Ovary (tissue), 9 donors: ENCODE measurements around the gene C1orf116. TPM values are rescaled to one million over a fixed set of nuclear protein-coding genes. Genes with fewer than 3 reads are reported as not detected.

Experiments
- DNase-seq, 5 donors: peaks; one replicate each; pipeline ENCODE4 v3.0.0-alpha.2; 2019 to 2020
- H3K27ac ChIP-seq, 2 donors: fragments of 200-600 bp; one replicate each; pipeline versions ENCODE4 v1.5.1 to v1.8.0; 2019 to 2022
- H3K27me3 ChIP-seq: fragments of 200-600 bp; one replicate; pipeline ENCODE4 v1.8.0; 2022
- H3K36me3 ChIP-seq: fragments of 200-600 bp; sonication (generic); one replicate; pipeline ENCODE4 v1.5.1; 2019
- H3K4me1 ChIP-seq: one replicate; pipeline ENCODE4 v1.8.1; 2013; ENCODE audit warnings: mild to moderate bottlenecking, moderate library complexity; ENCODE audit not compliant: insufficient read depth
- H3K4me3 ChIP-seq: fragments of 200-600 bp; sonication (generic); one replicate; pipeline ENCODE4 v1.5.1; 2017
- H3K9me3 ChIP-seq, 2 donors: fragments of 200-600 bp in 1 of 2; sonication (generic) in 1 of 2; one replicate each; pipeline versions ENCODE4 v1.5.1 to v1.8.1; 2013 to 2019; ENCODE audit warnings: mild to moderate bottlenecking in 1 of 2, moderate library complexity in 1 of 2
- EP300 ChIP-seq: sonication (generic); formaldehyde crosslinking; IDR thresholded peaks from one replicate; pipeline ENCODE4 v1.6.1; 2017; ENCODE audit warnings: antibody characterized with exemption
- POLR2A ChIP-seq: fragments of 450-650 bp; IDR thresholded peaks from one replicate; pipeline ENCODE4 v1.6.1; 2017; ENCODE audit warnings: antibody characterized with exemption, mild to moderate bottlenecking, moderate library complexity
- WGBS, 3 donors: extraction: QIAGEN DNeasy Blood & Tissue Kit in 1 of 3; methylation state at CpG; one replicate each; pipeline versions ENCODE4 v1.1.5 to v1.1.7; 2013 to 2017; 5-methylcytosine and 5-hydroxymethylcytosine counted together
- intact Hi-C, 4 donors: fragments of 100-400 bp; cut with DNase I; formaldehyde crosslinking; loops; one replicate each; pipeline versions ENCODE4 v1.11.0 to v1.15.1; 2022 to 2023
- polyA plus RNA-seq, 2 donors: library from polyadenylated mRNA; stranded (reverse); fragments of 200-250 nt in 1 of 2; fragments of 350-450 nt in 1 of 2; fragmentation: Illumina TruSeq in 1 of 2; extraction: RNeasy Lipid Tissue Mini Kit (QIAGEN cat#74804) in 1 of 2; gene quantifications; one replicate each; pipeline ENCODE4 v1.2.3, GENCODE V29; 2013 to 2014
- total RNA-seq, 7 donors: library from RNA; depleted of rRNA in 2 of 7; stranded (reverse); fragments of >200 nt in 2 of 7; fragmentation: NEBNext Ultra II Directional in 3 of 7; extraction: Animal tissue kit (Norgen Biotek cat#: 25700) in 3 of 7; gene quantifications; one replicate each; pipeline versions ENCODE4 v1.1.0 to v1.2.4, GENCODE V29; 2016 to 2023
- TF ChIP-seq, protein P1 (sequence below), 3 donors: fragments of 450-650 bp in 2 of 3; fragments of 200-600 bp in 1 of 3; IDR thresholded peaks; one replicate each; pipeline versions ENCODE4 v1.5.1 to v1.8.0; 2016 to 2022; ENCODE audit warnings: antibody characterized with exemption in 3 of 3, mild to moderate bottlenecking in 1 of 3
- donor health status: DM: no; HTN: no; CAD: no; lungs with moderate emphysema.
- donor health status: DM: no; HTN: no; CAD: no.
- donor health status: Bipolar disorder and iron deficiency.
- donor health status: DM: yes; HTN: yes; CAD: no.
- donor health status: DM: no; HTN: no; CAD: no.
- donor health status: DM: yes; HTN: yes; CAD: no.

The C1orf116 gene
- total and polyA plus RNA-seq, 9 donors, result 0.02 to 1.6 (median 0.36) TPM; not detected in 2

DNA sequence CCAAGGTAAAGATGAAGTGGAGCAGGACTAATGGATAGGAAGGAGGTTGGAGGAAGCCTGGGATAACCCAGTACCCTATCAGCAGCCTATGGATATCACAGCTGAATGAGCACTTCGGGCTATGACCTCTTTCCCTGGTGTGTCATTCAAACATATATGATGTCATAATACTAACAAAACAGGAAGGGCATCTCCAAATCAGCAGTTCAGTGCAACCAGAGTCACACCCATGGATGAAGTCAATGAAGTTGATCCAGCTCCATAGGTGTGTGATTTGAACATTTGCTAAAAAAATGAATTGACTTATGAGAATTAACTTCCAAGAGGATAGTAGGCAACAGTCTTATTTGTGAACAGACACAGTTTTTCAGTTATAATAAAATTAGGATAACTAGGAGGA is 1.7 kb upstream of the C1orf116 start:
- DNase-seq, result no peak
- no peak overlapping the region for H3K27ac ChIP-seq
- WGBS, 3 donors, result 76 to 94% (median 88%) methylated on average over 1 of the region's 1 CpG
- H3K4me3 ChIP-seq, result no peak overlapping the region
- intact Hi-C loops, result no loop called here
- TF ChIP-seq POLR2A (no peak), EP300 (no peak)
- TF ChIP-seq, protein P1, sequence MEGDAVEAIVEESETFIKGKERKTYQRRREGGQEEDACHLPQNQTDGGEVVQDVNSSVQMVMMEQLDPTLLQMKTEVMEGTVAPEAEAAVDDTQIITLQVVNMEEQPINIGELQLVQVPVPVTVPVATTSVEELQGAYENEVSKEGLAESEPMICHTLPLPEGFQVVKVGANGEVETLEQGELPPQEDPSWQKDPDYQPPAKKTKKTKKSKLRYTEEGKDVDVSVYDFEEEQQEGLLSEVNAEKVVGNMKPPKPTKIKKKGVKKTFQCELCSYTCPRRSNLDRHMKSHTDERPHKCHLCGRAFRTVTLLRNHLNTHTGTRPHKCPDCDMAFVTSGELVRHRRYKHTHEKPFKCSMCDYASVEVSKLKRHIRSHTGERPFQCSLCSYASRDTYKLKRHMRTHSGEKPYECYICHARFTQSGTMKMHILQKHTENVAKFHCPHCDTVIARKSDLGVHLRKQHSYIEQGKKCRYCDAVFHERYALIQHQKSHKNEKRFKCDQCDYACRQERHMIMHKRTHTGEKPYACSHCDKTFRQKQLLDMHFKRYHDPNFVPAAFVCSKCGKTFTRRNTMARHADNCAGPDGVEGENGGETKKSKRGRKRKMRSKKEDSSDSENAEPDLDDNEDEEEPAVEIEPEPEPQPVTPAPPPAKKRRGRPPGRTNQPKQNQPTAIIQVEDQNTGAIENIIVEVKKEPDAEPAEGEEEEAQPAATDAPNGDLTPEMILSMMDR (IDR thresholded peaks at IDR 0.05), result no peak
- no peaks in the 10 kb centered on the region for H3K9me3 ChIP-seq
- no peaks in the 10 kb centered on the region for H3K4me1 ChIP-seq
- no peaks in the 10 kb centered on the region for H3K27me3 ChIP-seq
- H3K36me3 ChIP-seq, result no peaks in the 10 kb centered on the region

DNA sequence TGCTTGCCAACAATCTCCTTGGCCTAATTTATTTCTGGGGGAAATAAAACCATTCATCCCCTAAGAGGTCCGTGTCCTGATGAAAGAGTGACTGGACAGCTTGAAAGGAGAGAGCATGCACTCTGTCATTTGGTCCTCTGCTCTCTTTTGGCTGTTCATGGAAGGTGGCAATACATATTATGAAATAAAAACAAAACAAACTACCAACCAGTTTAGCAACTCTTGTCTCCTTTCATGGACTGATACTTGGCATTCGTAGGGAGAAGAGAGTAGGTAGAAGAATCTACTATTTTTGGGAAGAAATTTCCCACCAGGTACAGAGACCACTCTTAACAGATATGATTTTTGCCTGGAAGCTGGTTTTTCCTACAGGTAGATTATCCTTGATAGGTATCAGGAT is 746 bp upstream of the C1orf116 start:
- H3K27ac ChIP-seq, result no peak overlapping the region
- H3K4me1 ChIP-seq, result no peaks in the 10 kb centered on the region
- no peaks in the 10 kb centered on the region for H3K36me3 ChIP-seq
- DNase-seq, result no peak
- TF ChIP-seq POLR2A (no peak), EP300 (no peak)
- TF ChIP-seq, protein P1 (IDR thresholded peaks at IDR 0.05), result no peak
- 83 to 93% (median 90%) methylated on average over 2 of the region's 2 CpGs for WGBS, 3 donors
- H3K4me3 ChIP-seq, result no peak overlapping the region
- H3K27me3 ChIP-seq, result no peaks in the 10 kb centered on the region
- H3K9me3 ChIP-seq, result no peaks in the 10 kb centered on the region
- intact Hi-C loops, result no loop called here

DNA sequence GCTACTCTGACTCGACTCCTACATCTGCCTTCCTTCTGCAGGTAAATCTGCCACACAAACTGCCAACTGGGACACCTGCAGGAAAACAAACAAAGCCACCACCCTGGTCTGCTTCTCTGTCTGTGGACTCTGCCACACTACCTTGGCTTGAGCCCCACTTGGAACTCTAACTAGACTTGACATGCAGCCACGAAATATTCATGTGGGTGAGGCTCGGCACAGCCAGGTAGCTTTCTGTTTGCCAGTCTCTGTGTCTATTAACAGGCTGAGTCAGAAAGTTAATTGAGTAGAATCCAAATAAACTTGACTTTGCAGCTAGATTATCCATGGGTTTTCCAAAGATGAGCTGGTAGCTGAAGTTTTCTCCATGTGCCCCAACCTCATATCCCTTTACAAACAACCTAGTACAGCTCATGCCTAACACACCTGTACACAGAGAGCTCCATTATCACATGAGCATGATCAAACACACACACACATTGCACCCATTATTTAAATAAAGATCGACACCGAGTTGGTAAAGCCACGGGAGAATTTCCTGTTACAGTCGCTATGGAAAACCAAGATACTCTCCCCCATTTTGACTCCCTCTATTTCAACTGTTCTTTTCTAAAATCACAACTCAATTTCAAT is 808 bp downstream of the C1orf116 start:
- H3K27ac ChIP-seq, result no peak overlapping the region
- DNase-seq, result no peak
- intact Hi-C loops, result no loop called here
- no peaks in the 10 kb centered on the region for H3K27me3 ChIP-seq
- 80 to 90% (median 90%) methylated on average over 7 of the region's 7 CpGs for WGBS, 3 donors
- TF ChIP-seq EP300, result no peak
- no peak for TF ChIP-seq POLR2A
- TF ChIP-seq, protein P1 (IDR thresholded peaks at IDR 0.05), result no peak
- no peaks in the 10 kb centered on the region for H3K36me3 ChIP-seq
- no peaks in the 10 kb centered on the region for H3K9me3 ChIP-seq
- no peaks in the 10 kb centered on the region for H3K4me1 ChIP-seq
- no peak overlapping the region for H3K4me3 ChIP-seq

DNA sequence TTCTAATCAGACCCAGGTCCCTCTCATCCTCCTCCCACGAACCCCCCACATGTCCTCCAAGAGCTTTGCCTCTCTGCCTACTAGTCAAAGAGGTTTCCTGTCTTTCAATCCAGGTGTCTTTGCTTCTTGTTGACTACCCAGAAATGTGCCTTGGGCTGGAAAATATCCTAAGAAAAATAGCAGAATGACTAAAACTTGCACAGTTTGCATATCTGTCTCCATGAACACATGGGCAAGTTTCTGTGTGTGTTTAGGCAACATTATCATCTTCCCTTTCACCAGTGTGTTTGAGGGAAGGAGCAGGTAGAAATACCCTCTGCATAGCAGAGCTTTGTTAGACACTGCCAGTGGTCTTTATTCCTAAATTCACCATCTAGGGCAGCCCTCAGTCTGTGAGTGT is 1.5 kb downstream of the C1orf116 start:
- H3K36me3 ChIP-seq, result no peaks in the 10 kb centered on the region
- H3K27ac ChIP-seq, result no peak overlapping the region
- no peak overlapping the region for H3K4me3 ChIP-seq
- DNase-seq, result no peak
- H3K9me3 ChIP-seq, result no peaks in the 10 kb centered on the region
- 55 to 70% (median 66%) methylated on average over 1 of the region's 1 CpG for WGBS, 3 donors
- no peaks in the 10 kb centered on the region for H3K27me3 ChIP-seq
- intact Hi-C loops, result no loop called here
- H3K4me1 ChIP-seq, result peaks cover under 1% of the 10 kb centered on the region
- TF ChIP-seq, protein P1 (IDR thresholded peaks at IDR 0.05), result no peak
- TF ChIP-seq POLR2A (no peak), EP300 (no peak)
